Measurements from ENCODE around the gene EBPL. TPM values are rescaled to one million over a fixed set of nuclear protein-coding genes. Genes with fewer than 3 reads are reported as not detected.

EBPL gene
- total and polyA plus RNA-seq, 11 donors = 3.2 to 13.8 (median 5.8) TPM

- Histone ChIP-seq H3K9me3 (no peaks in the 10 kb centered on the region), H3K27me3 (no peaks in the 10 kb centered on the region), H3K27ac (no peak overlapping the region), H3K36me3 (peaks cover 0 to 16% (median 0%) of the 10 kb centered on the region in 9 donors), H3K4me3 (no peak overlapping the region), H3K4me1 (no peaks in the 10 kb centered on the region)
- 89 to 98% (median 96%) methylated on average over 6 of the region's 6 CpGs for WGBS, 4 donors
- no peak for ATAC-seq
- TF ChIP-seq CTCF (IDR thresholded peaks at IDR 0.05) (no peak), POLR2A (IDR thresholded peaks at IDR 0.05) (no peak)
- intact Hi-C loops (cut with DNase I) = no loop called here
- DNase-seq = no peak
Measured at GRCh38 chr13:49683489-49683888, 7.8 kb downstream of the EBPL start.

GRCh38 chr13:49681842-49682435, 9.3 kb downstream of the EBPL start:
- 84 to 94% (median 90%) methylated on average over 4 of the region's 4 CpGs for WGBS, 4 donors
- ATAC-seq (no peak), DNase-seq (no peak)
- Histone ChIP-seq H3K4me3 (no peak overlapping the region), H3K27ac (no peak overlapping the region), H3K4me1 (no peaks in the 10 kb centered on the region), H3K27me3 (no peaks in the 10 kb centered on the region), H3K36me3 (peaks cover 0 to 7% (median 0%) of the 10 kb centered on the region in 9 donors), H3K9me3 (no peaks in the 10 kb centered on the region)
- no peak for TF ChIP-seq POLR2A (IDR thresholded peaks at IDR 0.05)
- TF ChIP-seq CTCF (IDR thresholded peaks at IDR 0.05) = no peak
- intact Hi-C loops (cut with DNase I) = no loop called here

GRCh38 chr13:49679246-49679645, 12.0 kb downstream of the EBPL start:
- intact Hi-C loops (cut with DNase I) = loop anchor here in 1 of 10 donors (10.0 kb wide), 1 partner anchor 116 kb away; the partner anchor contains the start of gene KPNA3
- 77 to 91% (median 85%) methylated on average over 3 of the region's 3 CpGs for WGBS, 4 donors

More at GRCh38 chr13:49679246-49679645, 12.0 kb downstream of the EBPL start:
- no peaks in the 10 kb centered on the region for H3K27me3 ChIP-seq
- H3K36me3 ChIP-seq = peaks cover 0 to 7% (median 0%) of the 10 kb centered on the region in 9 donors
- ATAC-seq (no peak), DNase-seq (no peak)
- H3K9me3 ChIP-seq = no peaks in the 10 kb centered on the region
- H3K4me3 ChIP-seq = no peak overlapping the region
- H3K4me1 ChIP-seq = no peaks in the 10 kb centered on the region
- no peak overlapping the region for H3K27ac ChIP-seq
- no peak for TF ChIP-seq CTCF (IDR thresholded peaks at IDR 0.05)
- TF ChIP-seq POLR2A (IDR thresholded peaks at IDR 0.05) = no peak

Measured in heart left ventricle (tissue), 16 donors.